SU-DHL-6 (cell line): ENCODE data around the gene COQ5.
A peak's percentile ranks its signal among the peaks of the same experiment; 100 is the strongest.

ENCODE experiments used
- H2AFZ ChIP-seq: fragments of 200-600 bp; sonication (generic); 2 replicates; pipeline ENCODE4 v1.6.1; 2014; ENCODE audit warnings: low read depth, mild to moderate bottlenecking, moderate library complexity, mixed read lengths, antibody characterized with exemption, low read length; ENCODE audit not compliant: severe bottlenecking
- H3F3A ChIP-seq: fragments of 200-600 bp; shearing (Covaris generic); 2 replicates; pipeline ENCODE4 v1.6.0; 2016; ENCODE audit warnings: antibody characterized with exemption, mild to moderate bottlenecking; ENCODE audit not compliant: insufficient read depth
- H3K27ac ChIP-seq: fragments of 200-600 bp; sonication (generic); 2 replicates; pipeline ENCODE4 v1.5.1; 2016; ENCODE audit warnings: low read depth, mild to moderate bottlenecking, low read length, moderate library complexity, mixed read lengths
- H3K27me3 ChIP-seq: fragments of 200-600 bp; sonication (generic), shearing (Covaris generic); 2 replicates; pipeline ENCODE4 v1.6.0; 2014; ENCODE audit warnings: mild to moderate bottlenecking, low read length
- H3K36me3 ChIP-seq: fragments of 200-600 bp; sonication (generic); 2 replicates; pipeline ENCODE4 v1.6.1; 2014; ENCODE audit warnings: mild to moderate bottlenecking, low read length, mixed read lengths
- H3K4me2 ChIP-seq: fragments of 300-600, 200-600 bp; shearing (Covaris generic), sonication (generic); 2 replicates; pipeline ENCODE4 v1.6.0; 2014; ENCODE audit warnings: low read length, low read depth, mild to moderate bottlenecking; ENCODE audit not compliant: poor library complexity, severe bottlenecking
- H3K4me3 ChIP-seq: fragments of 200-600 bp; sonication (generic); 2 replicates; pipeline ENCODE4 v1.5.1; 2014; ENCODE audit warnings: antibody characterized with exemption, low read length, mild to moderate bottlenecking, mixed read lengths; ENCODE audit not compliant: insufficient read depth, poor library complexity, severe bottlenecking
- H3K79me2 ChIP-seq: fragments of 200-600 bp; sonication (generic); 2 replicates; pipeline ENCODE4 v1.6.1; 2014; ENCODE audit warnings: mild to moderate bottlenecking, low read length, moderate library complexity; ENCODE audit not compliant: insufficient read depth
- H3K9ac ChIP-seq: fragments of 200-600 bp; sonication (generic); 2 replicates; pipeline ENCODE4 v1.7.0; 2014; ENCODE audit warnings: mild to moderate bottlenecking, low read length
- H3K9me2 ChIP-seq: fragments of 200-600 bp; sonication (generic); replicated peaks from 2 replicates; pipeline ENCODE4 v1.6.1; 2014; ENCODE audit warnings: low read length; ENCODE audit not compliant: insufficient read depth
- H3K9me3 ChIP-seq: fragments of 200-600 bp; sonication (generic); 2 replicates; pipeline ENCODE4 v1.6.1; 2014; ENCODE audit warnings: low read length, mixed read lengths; ENCODE audit not compliant: insufficient read depth
- H4K20me1 ChIP-seq: fragments of 200-600 bp; sonication (generic); 2 replicates; pipeline ENCODE4 v1.6.1; 2014; ENCODE audit warnings: low read depth, mild to moderate bottlenecking, antibody characterized with exemption, low read length, moderate library complexity, mixed read lengths
- CTCF ChIP-seq: fragments of 200-600 bp; sonication (generic); IDR thresholded peaks from one replicate; pipeline ENCODE4 v1.5.1; 2017; ENCODE audit warnings: antibody characterized with exemption, mild to moderate bottlenecking, low read length, moderate library complexity; ENCODE audit not compliant: insufficient read depth, poor library complexity, severe bottlenecking
- EZH2phosphoT487 ChIP-seq: fragments of 200-600 bp; sonication (generic), shearing (Covaris generic); conservative IDR thresholded peaks from 2 replicates; pipeline ENCODE4 v1.6.1; 2018; ENCODE audit warnings: mild to moderate bottlenecking, antibody characterized with exemption, low read length, moderate library complexity, mixed read lengths

COQ5 gene

GRCh38 chr12:120504587-120504986, 24.4 kb downstream of the COQ5 start:
- H3K27ac ChIP-seq: no peak overlapping the region
- no peak for TF ChIP-seq EZH2phosphoT487
- TF ChIP-seq CTCF: no peak

GRCh38 chr12:120500581-120500980, 28.4 kb downstream of the COQ5 start:
- Histone ChIP-seq H3K27ac (no peak overlapping the region), H3K36me3 (peaks cover 14% of the 10 kb centered on the region), H3K4me2 (no peak overlapping the region), H3K9ac (no peak overlapping the region), H3K9me3 (no peaks in the 10 kb centered on the region), H2AFZ (no peak overlapping the region), H3K4me3 (no peak overlapping the region), H3F3A (peaks cover 29% of the 10 kb centered on the region), H3K27me3 (no peaks in the 10 kb centered on the region), H4K20me1 (peaks cover 8% of the 10 kb centered on the region; the same call in 1 of the 2 replicates), H3K9me2 (no peaks in the 10 kb centered on the region), H3K79me2 (peaks cover 22% of the 10 kb centered on the region)
- no peak for TF ChIP-seq CTCF
- TF ChIP-seq EZH2phosphoT487: no peak

More at GRCh38 chr12:120504587-120504986, 24.4 kb downstream of the COQ5 start:
- Histone ChIP-seq H3K9me2 (no peaks in the 10 kb centered on the region), H3K9ac (no peak overlapping the region), H3K4me3 (no peak overlapping the region), H3K27me3 (no peaks in the 10 kb centered on the region), H4K20me1 (no peaks in the 10 kb centered on the region), H3K36me3 (peaks cover 6% of the 10 kb centered on the region; the same call in 1 of the 2 replicates), H3F3A (peaks cover 7% of the 10 kb centered on the region; the same call in 1 of the 2 replicates), H3K9me3 (no peaks in the 10 kb centered on the region), H3K79me2 (no peaks in the 10 kb centered on the region), H2AFZ (no peak overlapping the region), H3K4me2 (no peak overlapping the region)

- Histone ChIP-seq H4K20me1 (peaks cover 8% of the 10 kb centered on the region; the same call in 1 of the 2 replicates), H3K4me3 (no peak overlapping the region), H3K36me3 (peaks cover 13% of the 10 kb centered on the region), H3K9ac (no peak overlapping the region), H3F3A (peaks cover 29% of the 10 kb centered on the region), H3K4me2 (no peak overlapping the region), H3K9me2 (no peaks in the 10 kb centered on the region), H2AFZ (no peak overlapping the region), H3K79me2 (peaks cover 22% of the 10 kb centered on the region), H3K27ac (no peak overlapping the region), H3K9me3 (no peaks in the 10 kb centered on the region), H3K27me3 (no peaks in the 10 kb centered on the region)
- no peak for TF ChIP-seq EZH2phosphoT487
These were observed 30.0 kb downstream of the COQ5 start for GRCh38 chr12:120498870-120499515.

GRCh38 chr12:120497524-120498150, 31.3 kb downstream of the COQ5 start:
- peaks cover 10% of the 10 kb centered on the region for H3K36me3 ChIP-seq

More at GRCh38 chr12:120497524-120498150, 31.3 kb downstream of the COQ5 start:
- H2AFZ ChIP-seq: no peak overlapping the region
- no peaks in the 10 kb centered on the region for H3K9me3 ChIP-seq
- peaks cover 22% of the 10 kb centered on the region for H3K79me2 ChIP-seq
- H3K27ac ChIP-seq: peak overlapping the region; percentile 17; the same call in 1 of the 2 replicates
- peaks cover 25% of the 10 kb centered on the region for H3F3A ChIP-seq
- TF ChIP-seq CTCF (no peak), EZH2phosphoT487 (no peak)
- peak overlapping the region; percentile 79 for H3K4me3 ChIP-seq
- H3K9ac ChIP-seq: peak overlapping the region; percentile 93
- peaks cover 8% of the 10 kb centered on the region; the same call in 1 of the 2 replicates for H4K20me1 ChIP-seq
- no peaks in the 10 kb centered on the region for H3K27me3 ChIP-seq
- H3K4me2 ChIP-seq: peak overlapping the region; percentile 95
- H3K9me2 ChIP-seq: no peaks in the 10 kb centered on the region
